ENCODE measurements around the gene ZNF146. TPM values are rescaled to one million over a fixed set of nuclear protein-coding genes. Genes with fewer than 3 reads are reported as not detected.
"Not testable (repeated sequence)": the region's sequence is repeated elsewhere in the genome, so short reads cannot be mapped to it uniquely, and the experiment has no call there.

The ZNF146 gene
- total RNA-seq, 2 experiments from 2014 or later: 102 to 109 TPM

GRCh38 chr19:36265064-36265463 is 50.2 kb downstream of the ZNF146 start:
- Mint-ChIP-seq H3K27me3 (no peaks in the 10 kb centered on the region), H3K4me3 (no peak overlapping the region), H3K9me3 (peaks cover 18% of the 10 kb centered on the region), H3K36me3 (ENCODE audit: low read depth) (peaks cover 3% of the 10 kb centered on the region), H3K27ac (no peak overlapping the region), H3K4me1 (ENCODE audit: low read depth) (no peaks in the 10 kb centered on the region)
- intact Hi-C loops (cut with micrococcal nuclease): no loop called here
- ChIA-PET CTCF (no interaction called here), POLR2A (no interaction called here)
- DNase-seq (no peak), ATAC-seq (no peak)
- no peak for TF ChIP-seq CTCF (IDR thresholded peaks at IDR 0.05)

- no peak for DNase-seq
- no peaks in the 10 kb centered on the region for H3K27me3 Mint-ChIP-seq
- ChIA-PET CTCF (no interaction called here), POLR2A (no interaction called here)
- H3K27ac Mint-ChIP-seq: no peak overlapping the region
- H3K36me3 Mint-ChIP-seq (ENCODE audit: low read depth): peaks cover 3% of the 10 kb centered on the region
- no peak overlapping the region for H3K4me3 Mint-ChIP-seq
- no peak for ATAC-seq
- H3K9me3 Mint-ChIP-seq: peaks cover 18% of the 10 kb centered on the region
- intact Hi-C loops (cut with micrococcal nuclease): no loop called here
- TF ChIP-seq CTCF (IDR thresholded peaks at IDR 0.05): no peak
- H3K4me1 Mint-ChIP-seq (ENCODE audit: low read depth): no peaks in the 10 kb centered on the region
Measured at GRCh38 chr19:36265856-36266374, 51.0 kb downstream of the ZNF146 start.

- Mint-ChIP-seq H3K4me1 (ENCODE audit: low read depth) (no peaks in the 10 kb centered on the region), H3K27ac (no peak overlapping the region), H3K36me3 (ENCODE audit: low read depth) (peaks cover 3% of the 10 kb centered on the region), H3K9me3 (peaks cover 18% of the 10 kb centered on the region), H3K27me3 (no peaks in the 10 kb centered on the region), H3K4me3 (no peak overlapping the region)
- ChIA-PET POLR2A (no interaction called here), CTCF (no interaction called here)
- no peak for TF ChIP-seq CTCF (IDR thresholded peaks at IDR 0.05)
- DNase-seq: no peak
- ATAC-seq: no peak
- intact Hi-C loops (cut with micrococcal nuclease): no loop called here
Measured at GRCh38 chr19:36266375-36266961, 51.6 kb downstream of the ZNF146 start.

- H3K36me3 Mint-ChIP-seq (ENCODE audit: low read depth): peaks cover 3% of the 10 kb centered on the region
- no peak overlapping the region for H3K4me3 Mint-ChIP-seq
- DNase-seq (no peak), ATAC-seq (no peak)
- intact Hi-C loops (cut with micrococcal nuclease): no loop called here
- no peaks in the 10 kb centered on the region for H3K4me1 Mint-ChIP-seq (ENCODE audit: low read depth)
- peaks cover 18% of the 10 kb centered on the region for H3K9me3 Mint-ChIP-seq
- H3K27ac Mint-ChIP-seq: no peak overlapping the region
- CTCF ChIA-PET: no interaction called here
- POLR2A ChIA-PET: no interaction called here
- no peak for TF ChIP-seq CTCF (IDR thresholded peaks at IDR 0.05)
- H3K27me3 Mint-ChIP-seq: no peaks in the 10 kb centered on the region
Measured at GRCh38 chr19:36267061-36267845, 52.3 kb downstream of the ZNF146 start.

GRCh38 chr19:36268081-36268480 is 53.2 kb downstream of the ZNF146 start:
- DNase-seq; ATAC-seq; CTCF ChIA-PET; H3K4me1 Mint-ChIP-seq (ENCODE audit: low read depth); H3K4me3 Mint-ChIP-seq; H3K27me3 Mint-ChIP-seq; intact Hi-C loops (cut with micrococcal nuclease); POLR2A ChIA-PET; H3K36me3 Mint-ChIP-seq (ENCODE audit: low read depth); H3K27ac Mint-ChIP-seq: not testable (repeated sequence)
- H3K9me3 Mint-ChIP-seq: peaks cover 18% of the 10 kb centered on the region

- H3K27me3 Mint-ChIP-seq; H3K4me3 Mint-ChIP-seq; ATAC-seq; H3K4me1 Mint-ChIP-seq (ENCODE audit: low read depth); CTCF ChIA-PET; intact Hi-C loops (cut with micrococcal nuclease); H3K27ac Mint-ChIP-seq; DNase-seq; H3K36me3 Mint-ChIP-seq (ENCODE audit: low read depth); POLR2A ChIA-PET: not testable (repeated sequence)
- peaks cover 14% of the 10 kb centered on the region for H3K9me3 Mint-ChIP-seq
Measured at GRCh38 chr19:36268591-36268990, 53.7 kb downstream of the ZNF146 start.

GRCh38 chr19:36269295-36269694 is 54.4 kb downstream of the ZNF146 start:
- POLR2A ChIA-PET; H3K27ac Mint-ChIP-seq; ATAC-seq; H3K4me1 Mint-ChIP-seq (ENCODE audit: low read depth); H3K36me3 Mint-ChIP-seq (ENCODE audit: low read depth); H3K27me3 Mint-ChIP-seq; H3K4me3 Mint-ChIP-seq; CTCF ChIA-PET; intact Hi-C loops (cut with micrococcal nuclease); DNase-seq: not testable (repeated sequence)
- peaks cover 12% of the 10 kb centered on the region for H3K9me3 Mint-ChIP-seq

Data from activated CD8-positive, alpha-beta T cell treated with anti-CD3 and anti-CD28 coated beads for 36 hours (primary cell).